HL-60 (cell line): ENCODE results near the gene SHH.

Experiments
- GABPA ChIP-seq: IDR thresholded peaks from 2 replicates; pipeline ENCODE4 v1.6.1; 2012; ENCODE audit warnings: low read depth
- TF ChIP-seq, protein P1 (sequence below): IDR thresholded peaks from one replicate; pipeline ENCODE4 v1.5.1; 2011; ENCODE audit warnings: low read length, control low read depth, inconsistent platforms; ENCODE audit not compliant: insufficient read depth

DNA sequence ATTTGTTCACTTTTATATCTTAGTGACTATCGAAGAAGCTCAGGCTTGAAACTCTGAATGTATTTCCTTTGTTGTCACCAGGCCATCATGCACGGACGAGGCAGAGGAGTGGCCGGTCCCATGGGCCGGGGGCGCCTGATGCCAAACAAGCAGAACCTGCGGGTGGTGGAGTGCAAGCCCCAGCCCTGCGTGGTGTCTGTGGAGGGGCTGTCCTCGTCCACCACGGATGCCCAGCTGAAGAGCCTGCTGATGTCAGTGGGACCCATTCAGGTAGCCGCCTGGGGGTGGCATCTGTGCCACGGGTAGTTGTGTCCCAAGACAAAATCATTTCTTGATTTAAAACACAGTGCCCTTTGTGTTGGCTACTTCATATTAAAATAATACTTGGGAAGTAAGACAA is 45.9 kb downstream of the SHH start:
- no peak for TF ChIP-seq GABPA
- TF ChIP-seq, protein P1, sequence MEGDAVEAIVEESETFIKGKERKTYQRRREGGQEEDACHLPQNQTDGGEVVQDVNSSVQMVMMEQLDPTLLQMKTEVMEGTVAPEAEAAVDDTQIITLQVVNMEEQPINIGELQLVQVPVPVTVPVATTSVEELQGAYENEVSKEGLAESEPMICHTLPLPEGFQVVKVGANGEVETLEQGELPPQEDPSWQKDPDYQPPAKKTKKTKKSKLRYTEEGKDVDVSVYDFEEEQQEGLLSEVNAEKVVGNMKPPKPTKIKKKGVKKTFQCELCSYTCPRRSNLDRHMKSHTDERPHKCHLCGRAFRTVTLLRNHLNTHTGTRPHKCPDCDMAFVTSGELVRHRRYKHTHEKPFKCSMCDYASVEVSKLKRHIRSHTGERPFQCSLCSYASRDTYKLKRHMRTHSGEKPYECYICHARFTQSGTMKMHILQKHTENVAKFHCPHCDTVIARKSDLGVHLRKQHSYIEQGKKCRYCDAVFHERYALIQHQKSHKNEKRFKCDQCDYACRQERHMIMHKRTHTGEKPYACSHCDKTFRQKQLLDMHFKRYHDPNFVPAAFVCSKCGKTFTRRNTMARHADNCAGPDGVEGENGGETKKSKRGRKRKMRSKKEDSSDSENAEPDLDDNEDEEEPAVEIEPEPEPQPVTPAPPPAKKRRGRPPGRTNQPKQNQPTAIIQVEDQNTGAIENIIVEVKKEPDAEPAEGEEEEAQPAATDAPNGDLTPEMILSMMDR = no peak
